GM10248 (cell line): ENCODE data around the gene HRC.

Experiments
- CTCF ChIA-PET: fragments of 300-600 bp; sonication (Branson Sonifier 250); formaldehyde crosslinking; extraction: SDS; loops from one replicate; lab custom pipeline; 2021; ENCODE audit warnings: antibody characterized with exemption; lab: Yijun Ruan, JAX
- POLR2A ChIA-PET: fragments of 350-650 bp; sonication (Branson Sonifier 250); formaldehyde crosslinking; extraction: SDS; loops from one replicate; lab custom pipeline; 2020; ENCODE audit warnings: antibody characterized with exemption; lab: Yijun Ruan, JAX
- DNase-seq: peaks from one replicate; pipeline ENCODE4 v3.0.0; 2012; ENCODE audit errors: extremely low spot score
- CTCF ChIP-seq: IDR thresholded peaks from 2 replicates; pipeline ENCODE4 v1.5.1; 2012; ENCODE audit warnings: mild to moderate bottlenecking, low read depth; ENCODE audit errors: extremely low read depth, missing control alignments, control extremely low read depth

The HRC gene

GRCh38 chr19:49116544-49116943 lies 38.7 kb downstream of the HRC start:
- POLR2A ChIA-PET: no interaction called here
- no peak for DNase-seq
- CTCF ChIA-PET: interaction anchor here (1.5 to 3.8 kb wide), 4 partner anchors 11 to 117 kb away, joined by 3 to 37 read pairs (median 11); no protein-coding TSS in a partner anchor
- TF ChIP-seq CTCF: no peak

GRCh38 chr19:49114630-49115363 lies 40.4 kb downstream of the HRC start:
- no peak for DNase-seq
- POLR2A ChIA-PET: interaction anchor here (0.6 to 1.4 kb wide), 2 partner anchors 12 to 17 kb away, joined by 6 to 7 read pairs; no protein-coding TSS in a partner anchor

GRCh38 chr19:49113762-49114629 lies 41.2 kb downstream of the HRC start, which contains the start of gene LIN7B:
Gene LIN7B (plus strand): TSS chr19:49114370. CDS start chr19:49114405, 35 bp downstream.
- ChIA-PET POLR2A (interaction anchor here (0.6 to 1.4 kb wide), 2 partner anchors 13 to 16 kb away, joined by 6 to 7 read pairs; no protein-coding TSS in a partner anchor), CTCF (interaction anchor here (0.7 to 3.8 kb wide), 23 partner anchors 7 to 212 kb away, joined by 3 to 37 read pairs (median 4); partner anchors contain the start of genes GYS1, RUVBL2 and SLC6A16)
- peak; percentile 93 for DNase-seq
- TF ChIP-seq CTCF: peak; percentile 75

More at GRCh38 chr19:49114630-49115363, 40.4 kb downstream of the HRC start:
- CTCF ChIA-PET: interaction anchor here (0.7 to 3.8 kb wide), 20 partner anchors 8 to 211 kb away, joined by 3 to 37 read pairs (median 4); partner anchors contain the start of genes GYS1, RUVBL2 and SLC6A16
- TF ChIP-seq CTCF: no peak

- TF ChIP-seq CTCF: no peak
- ChIA-PET POLR2A (no interaction called here), CTCF (interaction anchor here (0.8 to 2.8 kb wide), 4 partner anchors 13 to 88 kb away, joined by 3 to 10 read pairs (median 4); no protein-coding TSS in a partner anchor)
- no peak for DNase-seq
Measured at GRCh38 chr19:49111218-49111998, 43.8 kb downstream of the HRC start.

- POLR2A ChIA-PET: interaction anchor here (0.6 kb wide), 1 partner anchor 199 kb away, joined by 7 read pairs; no protein-coding TSS in a partner anchor
- DNase-seq: no peak
- CTCF ChIA-PET: interaction anchor here (0.8 to 2.8 kb wide), 3 partner anchors 12 to 55 kb away, joined by 3 to 10 read pairs (median 3); no protein-coding TSS in a partner anchor
- TF ChIP-seq CTCF: no peak
Measured at GRCh38 chr19:49110567-49110966, 44.6 kb downstream of the HRC start.
